ENCODE measurements around the gene PDE4B.

Gene PDE4B

DNA sequence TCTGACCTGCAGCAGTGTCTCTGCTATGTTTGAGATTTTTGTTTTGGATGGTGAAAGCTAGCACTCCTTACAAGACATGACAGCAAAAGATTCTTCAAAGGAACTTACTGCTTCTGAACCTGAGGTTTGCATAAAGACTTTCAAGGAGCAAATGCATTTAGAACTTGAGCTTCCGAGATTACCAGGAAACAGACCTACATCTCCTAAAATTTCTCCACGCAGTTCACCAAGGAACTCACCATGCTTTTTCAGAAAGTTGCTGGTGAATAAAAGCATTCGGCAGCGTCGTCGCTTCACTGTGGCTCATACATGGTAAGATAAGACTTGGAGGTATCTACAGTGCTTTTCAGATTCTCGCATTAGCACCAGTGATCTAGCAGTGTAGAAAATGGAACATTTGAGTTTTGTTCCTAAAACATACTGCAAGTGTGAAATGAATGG, 200.2 kb downstream of the PDE4B start:
- no peaks in the 10 kb centered on the region for H3K27me3 ChIP-seq (replicated peaks; ENCODE audit: control insufficient read depth, insufficient read depth, low read length)
- no peaks in the 10 kb centered on the region for H3K36me3 ChIP-seq (ENCODE audit: control insufficient read depth, insufficient read depth, low read length)
- no peak overlapping the region for H3K4me3 ChIP-seq (replicated peaks; ENCODE audit: low read depth, low read length)
- no peak for DNase-seq (ENCODE audit: extremely low read depth, insufficient read length)
- no peak for TF ChIP-seq CTCF (IDR thresholded peaks at IDR 0.05; ENCODE audit: insufficient read depth, low read length, poor library complexity, severe bottlenecking)

DNA sequence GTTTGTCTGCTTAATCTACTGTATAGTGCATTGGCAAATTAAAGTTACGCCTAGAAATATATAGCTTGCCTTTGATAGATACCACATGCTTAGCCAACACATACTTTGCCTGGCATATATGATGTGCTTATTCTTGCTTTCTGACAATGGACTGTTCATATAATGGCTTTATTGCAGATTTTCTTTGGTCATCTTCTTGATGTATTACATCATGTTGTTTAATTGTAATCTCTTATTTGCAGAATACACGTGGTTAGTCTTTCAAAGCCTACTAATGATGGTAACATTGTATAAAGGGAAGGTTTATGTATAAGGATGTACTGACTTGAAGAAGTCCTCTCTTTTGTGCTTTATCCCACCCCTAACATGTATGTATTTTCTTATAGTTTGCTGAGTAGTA, 201.5 kb downstream of the PDE4B start:
- no peaks in the 10 kb centered on the region for H3K27me3 ChIP-seq (replicated peaks; ENCODE audit: control insufficient read depth, insufficient read depth, low read length)
- no peak for DNase-seq (ENCODE audit: extremely low read depth, insufficient read length)
- no peak overlapping the region for H3K4me3 ChIP-seq (replicated peaks; ENCODE audit: low read depth, low read length)
- H3K36me3 ChIP-seq (ENCODE audit: control insufficient read depth, insufficient read depth, low read length): no peaks in the 10 kb centered on the region
- TF ChIP-seq CTCF (IDR thresholded peaks at IDR 0.05; ENCODE audit: insufficient read depth, low read length, poor library complexity, severe bottlenecking): no peak

GRCh38 chr1:65995336-65995735, 202.6 kb downstream of the PDE4B start:
- no peak for DNase-seq (ENCODE audit: extremely low read depth, insufficient read length)
- H3K36me3 ChIP-seq (ENCODE audit: control insufficient read depth, insufficient read depth, low read length): no peaks in the 10 kb centered on the region
- TF ChIP-seq CTCF (IDR thresholded peaks at IDR 0.05; ENCODE audit: insufficient read depth, low read length, poor library complexity, severe bottlenecking): no peak
- H3K4me3 ChIP-seq (replicated peaks; ENCODE audit: low read depth, low read length): no peak overlapping the region
- no peaks in the 10 kb centered on the region for H3K27me3 ChIP-seq (replicated peaks; ENCODE audit: control insufficient read depth, insufficient read depth, low read length)

DNA sequence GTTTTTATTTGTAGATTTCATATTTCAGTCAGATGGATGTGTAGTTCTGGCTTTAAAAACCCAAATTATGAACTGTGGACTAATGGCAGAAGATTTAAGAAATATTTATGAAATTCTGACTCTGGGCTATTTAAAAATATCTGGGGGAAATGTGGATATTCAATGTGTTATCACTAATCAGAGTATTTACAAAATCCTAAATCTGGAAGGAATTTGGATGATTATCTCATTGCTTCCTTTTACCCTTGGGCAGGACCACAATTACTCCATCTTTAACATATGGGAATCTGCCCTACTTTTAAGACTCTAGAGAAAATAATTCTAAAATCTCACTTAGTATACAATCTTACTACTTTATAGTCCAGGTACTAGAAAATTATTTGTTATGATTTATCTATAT, 203.2 kb downstream of the PDE4B start:
- no peak for TF ChIP-seq CTCF (IDR thresholded peaks at IDR 0.05; ENCODE audit: insufficient read depth, low read length, poor library complexity, severe bottlenecking)
- no peaks in the 10 kb centered on the region for H3K27me3 ChIP-seq (replicated peaks; ENCODE audit: control insufficient read depth, insufficient read depth, low read length)
- H3K36me3 ChIP-seq (ENCODE audit: control insufficient read depth, insufficient read depth, low read length): no peaks in the 10 kb centered on the region
- no peak for DNase-seq (ENCODE audit: extremely low read depth, insufficient read length)
- H3K4me3 ChIP-seq (replicated peaks; ENCODE audit: low read depth, low read length): no peak overlapping the region

GRCh38 chr1:65997693-65998092, 205.0 kb downstream of the PDE4B start:
- H3K36me3 ChIP-seq (ENCODE audit: control insufficient read depth, insufficient read depth, low read length): no peaks in the 10 kb centered on the region
- TF ChIP-seq CTCF (IDR thresholded peaks at IDR 0.05; ENCODE audit: insufficient read depth, low read length, poor library complexity, severe bottlenecking): no peak
- no peaks in the 10 kb centered on the region for H3K27me3 ChIP-seq (replicated peaks; ENCODE audit: control insufficient read depth, insufficient read depth, low read length)
- no peak overlapping the region for H3K4me3 ChIP-seq (replicated peaks; ENCODE audit: low read depth, low read length)
- no peak for DNase-seq (ENCODE audit: extremely low read depth, insufficient read length)
